Midbrain (tissue), 1 donor: ENCODE data around the gene BLOC1S2.
"Not testable (repeated sequence)": the region's sequence is repeated elsewhere in the genome, so short reads cannot be mapped to it uniquely, and the experiment has no call there.

Source experiments
- DNase-seq: peaks from one replicate; lab custom pipeline; 2025; lab: John Stamatoyannopoulos, UW

The BLOC1S2 gene

GRCh38 chr10:100291356-100291755, 4.9 kb upstream of the BLOC1S2 start:
- DNase-seq: no peak

- no peak for DNase-seq
Observed at GRCh38 chr10:100289641-100290040, 3.2 kb upstream of the BLOC1S2 start.

- no peak for DNase-seq
Observed at GRCh38 chr10:100288196-100288595, 1.7 kb upstream of the BLOC1S2 start.

DNA sequence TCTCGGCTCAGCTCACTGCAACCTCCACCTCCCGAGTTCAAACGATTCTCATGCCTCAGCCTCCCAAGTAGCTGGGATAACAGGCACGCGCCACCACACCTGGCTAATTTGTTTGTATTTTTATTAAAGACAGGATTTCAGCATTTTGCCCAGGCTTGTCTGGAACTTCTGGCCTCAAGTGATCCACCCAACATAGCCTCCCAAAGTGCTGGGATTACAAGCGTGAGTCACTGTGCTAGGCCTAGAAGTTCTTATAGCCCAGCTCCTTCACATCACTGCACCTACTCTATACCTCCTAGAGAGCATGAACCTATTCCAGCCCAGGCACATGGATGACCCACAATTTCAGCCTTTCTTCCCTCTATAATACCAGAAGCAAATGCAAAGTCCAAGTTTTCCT, 1.3 kb upstream of the BLOC1S2 start:
- no peak for DNase-seq

- DNase-seq: not testable (repeated sequence)
Observed at GRCh38 chr10:100285326-100285725, 1.2 kb downstream of the BLOC1S2 start.

DNA sequence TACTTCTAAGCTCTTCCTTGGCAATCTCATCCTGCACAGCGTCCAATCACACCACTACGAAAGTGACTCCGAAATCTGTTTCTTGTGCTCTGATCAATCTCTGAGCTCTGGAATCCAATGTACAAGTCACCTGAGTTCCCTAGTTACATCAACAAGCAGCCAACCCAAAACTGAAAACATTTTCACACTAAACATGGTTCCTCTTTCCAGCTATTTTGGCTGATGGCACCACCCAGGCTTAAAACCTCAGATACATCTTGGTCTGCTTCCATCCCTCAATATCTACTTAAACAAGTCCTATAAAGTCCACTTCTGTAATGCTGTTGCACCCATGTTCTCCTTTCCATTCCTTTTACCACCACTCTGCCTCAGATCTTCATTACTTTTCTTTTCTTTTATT, 3.6 kb downstream of the BLOC1S2 start:
- DNase-seq: no peak

DNA sequence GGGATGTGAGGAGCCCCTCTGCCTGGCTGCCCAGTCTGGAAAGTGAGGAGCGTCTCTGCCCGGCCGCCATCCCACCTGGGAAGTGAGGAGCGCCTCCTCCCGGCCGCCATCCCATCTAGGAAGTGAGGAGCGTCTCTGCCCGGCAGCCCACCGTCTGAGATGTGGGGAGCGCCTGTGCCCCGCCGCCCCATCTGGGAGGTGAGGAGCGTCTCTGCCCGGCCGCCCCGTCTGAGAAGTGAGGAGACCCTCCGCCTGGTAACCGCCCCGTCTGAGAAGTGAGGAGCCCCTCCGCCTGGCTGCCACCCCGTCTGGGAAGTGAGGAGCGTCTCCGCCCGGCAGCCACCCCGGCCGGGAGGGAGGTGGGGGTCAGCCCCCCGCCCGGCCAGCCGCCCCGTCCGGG, 9.5 kb downstream of the BLOC1S2 start:
- not testable (repeated sequence) for DNase-seq

- DNase-seq: peak; percentile 82
Observed at GRCh38 chr10:100267239-100268104, 19.0 kb downstream of the BLOC1S2 start, which contains the start of gene CWF19L1. TSS of gene CWF19L1 (minus strand) at chr10:100267638. CDS start at chr10:100267593, 45 bp downstream.

DNA sequence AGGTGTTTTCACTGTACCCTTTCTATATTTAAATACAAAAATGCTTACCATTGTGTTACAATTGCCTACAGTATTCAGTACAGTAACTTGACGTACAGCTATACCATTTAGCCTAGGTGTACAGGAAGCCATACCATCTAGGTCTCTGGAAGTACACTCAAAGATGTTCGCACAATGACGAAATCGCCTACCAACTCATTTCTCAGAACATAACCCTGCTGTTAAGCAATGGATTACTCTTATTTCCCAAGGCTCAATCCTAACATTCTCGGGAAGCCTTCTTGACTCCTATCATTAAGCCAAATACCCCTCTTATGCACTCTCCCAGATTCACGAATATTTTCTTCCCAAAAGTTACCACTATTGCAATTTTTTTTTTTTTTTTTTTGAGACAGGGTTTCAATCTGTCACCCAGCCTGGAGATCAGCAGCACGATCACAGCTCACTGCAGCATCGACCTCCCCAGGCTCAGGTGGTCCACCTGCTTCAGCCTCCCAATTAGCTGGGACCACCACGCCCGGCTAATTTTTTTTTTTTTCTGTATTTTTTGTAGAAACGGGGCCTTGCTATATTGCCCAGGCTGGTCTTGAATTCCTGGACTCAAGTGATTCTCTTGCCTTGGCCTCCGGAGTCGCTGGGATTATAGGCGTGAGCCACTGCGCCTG, 20.5 kb downstream of the BLOC1S2 start:
- DNase-seq: no peak

DNA sequence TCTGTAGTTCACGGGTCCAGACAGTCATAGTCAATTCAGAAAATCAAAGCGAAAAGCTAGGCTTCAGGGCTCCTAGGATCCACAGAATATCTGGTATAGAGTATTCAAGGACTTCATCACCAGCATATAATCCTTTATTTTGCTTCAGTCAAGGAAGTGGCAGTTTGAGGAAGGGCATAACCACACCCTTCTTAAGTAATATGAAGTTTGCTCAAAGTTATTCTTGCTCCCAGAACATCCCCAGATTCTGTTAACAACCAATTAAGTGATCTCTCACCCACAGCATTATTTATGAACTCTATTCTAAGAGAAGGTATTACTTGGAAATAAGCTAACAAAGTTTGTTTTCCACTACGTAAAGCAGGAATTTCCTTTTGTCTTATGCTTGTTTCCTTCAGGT, 32.3 kb downstream of the BLOC1S2 start:
- DNase-seq: no peak

GRCh38 chr10:100253041-100253440, 33.4 kb downstream of the BLOC1S2 start:
- no peak for DNase-seq

DNA sequence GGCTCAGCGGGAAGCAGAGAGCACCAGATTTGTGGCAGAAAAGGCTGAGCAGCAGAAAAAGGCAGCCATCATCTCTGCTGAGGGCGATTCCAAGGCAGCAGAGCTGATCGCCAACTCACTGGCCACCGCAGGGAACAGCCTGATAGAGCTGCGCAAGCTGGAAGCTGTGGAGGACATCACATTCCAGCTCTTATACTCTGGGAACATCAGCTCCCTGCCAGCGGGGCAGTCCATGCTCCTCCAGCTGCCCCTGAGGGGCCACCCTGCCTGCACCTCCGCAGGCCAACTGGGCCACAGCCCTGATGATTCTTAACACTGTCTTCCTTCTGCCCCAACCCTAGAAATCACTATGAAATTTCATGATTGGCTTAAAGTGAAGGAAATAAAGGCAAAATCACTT, 37.7 kb downstream of the BLOC1S2 start:
- no peak for DNase-seq

DNA sequence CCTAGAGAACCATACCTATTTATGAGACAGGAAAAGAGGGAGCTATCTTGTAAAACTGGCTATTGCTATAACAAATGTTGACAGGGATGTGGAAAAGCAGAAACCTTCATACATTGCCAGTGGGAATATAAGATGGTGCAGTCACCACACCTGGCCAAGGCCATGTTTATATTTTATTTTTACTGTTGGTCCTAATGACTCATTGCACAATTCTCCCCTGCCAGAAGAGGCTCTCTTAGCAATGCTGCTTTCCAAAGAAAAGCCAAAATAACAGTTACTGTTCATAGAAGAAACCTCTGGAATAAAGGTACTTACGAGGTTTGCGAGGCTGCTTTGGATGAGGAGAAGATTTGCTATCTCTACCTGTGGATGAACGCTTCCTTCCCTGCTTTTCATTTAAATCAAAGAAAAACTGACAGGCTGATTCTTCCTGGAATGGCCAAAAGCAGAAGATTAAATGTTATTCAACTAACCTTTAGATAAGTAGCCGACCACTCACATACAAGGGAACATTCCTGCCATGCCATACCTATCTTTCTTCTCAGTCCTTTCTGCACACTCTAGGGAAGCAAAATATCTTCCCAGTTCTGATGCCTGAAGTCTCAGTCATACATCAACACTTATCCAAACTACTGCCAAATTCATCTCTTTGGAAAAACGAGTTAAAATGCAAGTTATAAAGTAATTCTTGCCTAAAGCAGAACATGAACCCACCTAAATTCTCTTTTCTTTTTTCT, 40.8 kb downstream of the BLOC1S2 start:
- DNase-seq: no peak

DNA sequence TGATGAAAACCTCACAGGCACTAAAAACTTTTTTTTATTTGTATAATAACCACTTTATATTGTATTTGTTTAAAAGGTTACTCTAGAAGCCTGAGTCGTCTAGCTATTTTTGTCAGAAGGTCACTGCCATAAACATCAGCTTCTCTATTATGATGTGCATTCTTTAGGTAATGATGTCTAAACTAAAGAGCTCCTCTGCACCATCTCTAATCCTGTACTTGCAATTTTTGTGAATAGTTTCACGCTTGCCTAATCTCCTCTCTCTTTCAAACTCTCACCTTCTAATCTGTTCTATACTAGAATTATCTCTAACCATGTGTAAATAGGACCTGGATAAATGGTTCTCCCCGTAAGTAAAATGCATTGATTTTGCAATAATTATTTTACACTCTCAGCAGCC, 46.6 kb downstream of the BLOC1S2 start:
- DNase-seq: no peak

GRCh38 chr10:100238429-100238828, 48.1 kb downstream of the BLOC1S2 start:
- no peak for DNase-seq

DNA sequence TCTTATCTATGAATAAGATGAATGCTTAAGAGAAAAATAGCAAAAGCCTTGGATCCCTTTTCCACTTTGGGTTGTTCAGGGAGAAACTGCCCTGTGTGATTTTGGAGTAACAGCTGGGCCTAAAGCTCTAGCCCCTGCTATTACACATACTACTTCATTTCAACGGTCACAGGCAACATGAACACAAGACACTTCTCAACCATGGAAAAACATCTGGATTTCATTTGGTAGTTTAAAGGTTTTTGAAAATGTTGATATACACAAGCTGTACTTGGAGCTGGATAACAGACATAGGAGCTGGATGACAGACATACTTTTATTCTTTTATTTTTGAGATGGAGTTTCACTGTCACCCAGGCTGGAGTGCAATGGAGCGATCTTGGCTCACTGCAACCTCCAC, 54.4 kb downstream of the BLOC1S2 start:
- DNase-seq: no peak

DNA sequence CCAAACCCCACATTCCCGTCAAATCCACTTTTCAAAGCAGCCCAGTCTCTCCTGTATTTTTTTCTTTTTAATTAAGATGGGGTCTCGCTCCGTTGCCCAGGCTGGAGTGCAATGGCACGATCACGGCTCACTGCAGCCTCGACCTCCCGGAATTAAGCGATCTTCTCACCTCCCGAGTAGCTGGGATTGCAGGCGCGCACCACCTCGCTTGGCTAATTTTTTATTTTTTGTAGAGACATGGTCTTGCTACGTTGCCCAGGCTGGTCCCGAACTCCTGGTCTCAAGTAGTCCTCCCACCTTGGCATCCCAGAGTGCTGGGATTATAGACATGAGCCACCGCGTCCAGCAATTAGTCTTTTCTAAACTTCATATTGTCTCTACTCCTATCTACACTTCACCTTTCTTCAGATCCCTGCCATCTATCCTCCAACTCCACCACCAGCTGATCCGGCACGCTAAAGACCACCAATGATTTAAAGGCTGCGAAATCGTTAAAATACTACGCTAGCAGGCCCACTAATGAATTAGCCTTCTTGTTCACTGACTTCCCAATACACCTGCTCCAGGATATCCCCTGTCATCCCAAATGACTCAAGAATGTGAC, 56.6 kb downstream of the BLOC1S2 start:
- DNase-seq: no peak

GRCh38 chr10:100223879-100224278, 62.6 kb downstream of the BLOC1S2 start:
- DNase-seq: no peak
